C4-2B (cell line): Measurements from ENCODE around the gene MED29.

ENCODE experiments used
- CTCF ChIP-seq: fragments of 450-650 bp; conservative IDR thresholded peaks from 2 replicates; pipeline ENCODE4 v1.5.1; 2017; ENCODE audit warnings: mild to moderate bottlenecking
- ZFX ChIP-seq: fragments of 450-650 bp; IDR thresholded peaks from 2 replicates; pipeline ENCODE4 v1.6.1; 2017

- TF ChIP-seq CTCF (no peak), ZFX (no peak)
Measured at GRCh38 chr19:39424934-39425333, 33.8 kb downstream of the MED29 start.
